NCI-H2171 treated with DMSO at 0.1 percent for 48 hours (cell line): Measurements from ENCODE around the gene LINS1.

Source experiments
- DNase-seq: peaks from one replicate; lab custom pipeline; 2025; lab: John Stamatoyannopoulos, UW

LINS1 gene

GRCh38 chr15:100559330-100559729 is 42.7 kb downstream of the LINS1 start:
- no peak for DNase-seq

DNA sequence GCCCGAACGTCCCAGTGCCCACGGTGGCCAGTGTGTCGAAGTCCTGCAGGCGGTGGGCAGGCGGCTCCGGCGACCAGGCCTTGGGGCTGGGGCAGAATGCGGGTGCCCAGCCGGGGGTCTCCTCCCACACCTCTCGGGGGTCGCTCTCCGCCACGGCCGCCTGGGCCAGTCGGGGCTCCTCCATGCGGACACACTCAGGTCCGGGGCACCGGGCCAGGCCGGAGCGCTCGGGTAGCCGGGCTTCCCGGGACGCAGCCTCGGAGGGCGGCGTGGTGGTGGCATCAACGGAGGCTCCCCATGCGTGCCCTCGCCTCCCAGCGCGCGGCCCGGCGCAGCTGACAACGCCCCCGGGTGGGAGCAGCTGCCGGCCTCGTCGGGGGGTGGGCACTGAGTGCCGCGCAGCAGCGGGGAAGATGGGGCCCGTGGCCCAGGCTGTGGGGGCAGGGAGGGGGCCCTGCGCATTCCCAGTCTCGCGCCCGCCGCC is 43.2 kb downstream of the LINS1 start:
- no peak for DNase-seq

- no peak for DNase-seq
These were observed 48.5 kb downstream of the LINS1 start for GRCh38 chr15:100553468-100553867.

- DNase-seq: no peak
These were observed 54.0 kb downstream of the LINS1 start for GRCh38 chr15:100547961-100548360.

DNA sequence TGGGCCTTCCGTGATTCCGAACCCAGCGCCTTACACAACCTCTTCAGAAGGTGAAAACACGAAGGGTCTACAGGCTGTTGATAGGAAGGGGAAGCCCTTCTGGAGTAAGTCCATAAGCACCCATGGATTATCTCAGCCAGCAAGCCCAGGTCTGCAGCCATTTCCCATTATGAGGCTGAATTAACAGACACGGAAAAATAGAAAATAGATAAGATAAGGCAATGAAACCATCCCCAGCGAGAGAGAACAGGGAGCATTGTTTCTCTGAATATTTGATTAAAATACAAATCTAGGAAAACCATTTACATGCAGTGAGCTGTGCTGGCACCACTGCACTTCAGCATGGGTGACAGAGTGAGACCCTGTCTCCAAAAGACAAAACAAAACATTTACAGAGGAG is 57.0 kb downstream of the LINS1 start:
- DNase-seq: no peak

DNA sequence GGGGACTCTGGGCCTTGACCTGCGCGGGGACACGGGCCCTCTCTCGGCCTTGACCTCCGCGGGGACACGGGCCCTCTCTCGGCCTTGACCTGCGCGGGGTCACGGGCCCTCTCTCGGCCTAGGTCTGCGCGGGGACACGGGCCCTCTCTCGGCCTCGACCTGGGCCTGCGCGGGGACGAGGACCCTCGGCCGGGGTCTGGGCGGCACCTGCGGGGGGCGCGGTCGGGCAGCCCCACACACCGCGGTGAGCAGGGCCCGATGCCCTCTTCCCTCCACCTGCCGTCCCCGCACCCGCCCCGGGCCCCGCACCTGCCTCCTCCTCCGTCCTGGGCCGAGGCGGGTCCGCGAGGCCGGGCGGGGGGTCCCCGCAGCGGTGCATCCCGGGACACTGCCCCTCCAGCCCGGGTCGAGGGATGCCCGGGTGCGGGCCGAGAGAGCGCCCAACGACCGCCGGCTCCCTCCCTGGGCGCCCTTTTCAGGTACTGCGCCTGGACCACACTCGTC is 57.6 kb downstream of the LINS1 start:
- no peak for DNase-seq

GRCh38 chr15:100542290-100542689 is 59.7 kb downstream of the LINS1 start:
- no peak for DNase-seq

- DNase-seq: no peak
These were observed 64.7 kb downstream of the LINS1 start for GRCh38 chr15:100537331-100537730.

GRCh38 chr15:100536733-100537132 is 65.3 kb downstream of the LINS1 start:
- DNase-seq: no peak

DNA sequence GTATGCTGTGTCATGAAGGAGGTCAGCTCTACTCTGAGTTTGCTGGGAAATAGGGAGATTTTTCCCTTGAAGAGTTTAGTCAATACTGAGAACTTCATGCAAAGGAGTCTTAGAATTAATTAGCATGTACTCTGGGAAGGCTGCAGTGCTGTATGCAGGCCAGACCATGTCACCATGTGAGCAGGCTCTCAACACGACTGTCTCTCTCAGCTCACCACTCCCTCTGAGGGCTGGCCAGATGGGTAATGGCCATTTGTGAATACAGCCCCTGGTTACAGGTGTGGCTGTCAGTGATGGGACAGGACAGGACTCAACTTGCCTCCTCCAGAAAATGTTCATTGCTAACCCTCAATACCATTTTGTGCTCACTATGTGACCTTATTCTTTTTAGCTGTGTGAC is 68.1 kb downstream of the LINS1 start:
- DNase-seq: no peak

GRCh38 chr15:100531823-100532327 is 70.1 kb downstream of the LINS1 start:
- DNase-seq: no peak

DNA sequence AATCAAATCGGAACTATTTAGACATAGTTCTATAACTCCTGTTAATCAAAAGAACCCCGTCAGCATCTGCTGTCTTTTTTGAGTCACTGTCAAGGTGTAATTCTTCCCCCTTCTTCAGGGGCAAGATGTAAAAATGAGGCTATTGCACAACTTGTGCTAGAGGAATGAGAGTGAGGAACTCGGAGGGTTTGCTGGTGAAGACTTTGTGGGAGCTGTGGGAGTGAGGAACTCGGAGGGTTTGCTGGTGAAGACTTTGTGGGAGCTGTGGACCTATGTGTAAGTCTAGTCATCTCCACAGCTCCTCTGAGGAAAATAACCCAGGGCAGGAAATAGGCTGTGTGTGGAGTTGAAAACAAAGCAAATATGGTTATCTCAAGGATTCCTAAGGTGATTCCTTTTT is 70.8 kb downstream of the LINS1 start:
- no peak for DNase-seq

DNA sequence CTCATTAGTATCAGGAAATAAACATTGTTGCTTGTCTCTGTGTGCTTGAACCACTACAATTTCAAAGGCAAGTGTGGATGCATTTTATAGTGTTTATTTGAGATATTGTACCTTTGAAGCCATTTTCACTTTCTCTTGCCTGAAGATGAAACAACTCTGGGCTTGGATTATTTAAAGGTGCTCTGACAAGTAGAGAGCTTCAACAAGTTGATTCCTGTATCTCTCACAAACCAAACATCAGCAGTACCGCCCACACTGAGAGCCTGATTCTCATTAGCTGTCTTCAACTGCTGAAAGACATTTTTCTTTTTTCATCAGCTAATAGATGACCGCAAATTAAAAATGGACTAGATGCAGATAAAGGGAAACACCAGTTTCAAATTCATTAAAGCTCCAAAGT is 72.4 kb downstream of the LINS1 start:
- DNase-seq: no peak

- DNase-seq: no peak
These were observed 73.1 kb downstream of the LINS1 start, which contains the start of gene CERS3 for GRCh38 chr15:100528833-100529428. Gene CERS3 (minus strand): TSS chr15:100528950. CDS start chr15:100501849, 27,101 bp downstream.

- DNase-seq: no peak
These were observed 75.9 kb downstream of the LINS1 start for GRCh38 chr15:100526027-100526481.

GRCh38 chr15:100525436-100525835 is 76.5 kb downstream of the LINS1 start:
- DNase-seq: no peak

GRCh38 chr15:100524326-100524725 is 77.7 kb downstream of the LINS1 start:
- no peak for DNase-seq

DNA sequence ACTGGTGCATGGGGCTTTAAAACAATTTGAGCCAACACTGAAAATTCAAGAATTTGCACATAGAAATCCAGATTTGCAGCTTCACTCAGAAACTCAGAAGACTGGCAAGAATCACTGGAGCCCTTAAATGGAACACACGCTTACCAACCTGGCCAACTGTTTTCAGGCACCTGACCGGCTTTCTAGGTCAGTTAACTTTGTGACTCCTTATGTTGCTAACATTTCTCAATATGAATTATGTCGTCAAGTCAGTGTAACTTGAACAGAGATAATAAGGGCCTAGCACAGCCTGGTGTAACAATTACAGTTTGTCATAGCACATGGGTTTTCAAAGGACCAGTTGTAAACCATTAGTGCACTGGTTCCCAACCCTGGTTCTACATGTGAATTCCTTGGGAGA is 80.1 kb downstream of the LINS1 start:
- DNase-seq: no peak

DNA sequence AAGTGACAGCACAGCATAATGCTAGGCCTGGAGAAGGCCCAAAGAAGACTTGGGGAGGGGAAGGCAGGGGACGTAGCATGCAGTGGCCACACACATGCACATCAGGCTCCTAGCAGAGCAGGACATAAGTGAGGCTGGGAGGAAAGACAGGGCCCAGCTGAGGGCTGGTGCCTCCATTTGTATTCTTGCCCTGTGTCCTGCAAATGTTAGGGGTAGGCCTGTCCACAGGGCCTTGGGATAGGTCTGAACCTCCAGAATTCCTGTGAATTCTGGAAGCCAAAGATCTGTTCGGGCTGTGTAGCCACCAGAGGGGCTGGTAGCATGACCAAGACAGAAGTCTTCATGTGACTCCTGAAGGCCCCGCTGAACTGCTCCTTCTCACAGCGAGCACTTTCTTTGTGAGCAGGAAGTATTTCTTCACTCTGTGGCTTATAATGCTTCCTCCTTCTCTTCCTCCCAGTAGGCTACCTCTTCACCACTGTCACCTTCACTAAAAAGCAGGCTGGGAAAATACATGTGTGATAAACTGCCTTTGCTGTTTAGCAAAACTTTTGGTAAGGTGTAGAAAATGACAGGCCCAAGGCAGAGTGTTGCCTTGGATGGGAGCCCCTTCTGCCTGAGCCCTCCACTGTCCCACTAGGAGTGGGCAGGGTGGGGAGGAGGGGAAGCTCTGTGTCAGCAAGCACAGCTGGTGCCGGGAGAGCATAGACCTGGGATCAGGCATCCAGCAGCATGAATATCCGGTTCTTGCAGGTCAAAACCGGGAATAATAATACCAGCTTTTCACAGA is 81.7 kb downstream of the LINS1 start:
- no peak for DNase-seq

DNA sequence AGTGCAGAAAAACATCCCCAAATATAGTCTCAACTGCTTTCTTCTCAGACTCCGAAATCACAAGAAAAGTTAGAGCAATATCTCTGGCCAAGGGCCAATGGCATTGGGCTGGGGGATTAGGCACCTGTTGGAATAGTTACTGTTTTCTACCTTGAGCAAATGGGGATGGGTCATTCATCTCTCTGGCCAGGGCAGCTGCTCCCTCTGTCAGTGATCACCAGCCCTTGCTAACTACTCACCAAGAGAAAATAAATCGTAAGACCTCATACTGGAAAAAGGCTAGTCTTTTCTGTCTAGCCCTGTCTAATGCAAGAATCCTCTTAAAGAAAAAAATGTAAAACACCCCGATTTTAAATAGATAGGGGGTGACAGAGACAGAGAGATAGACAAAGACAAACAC is 84.1 kb downstream of the LINS1 start:
- no peak for DNase-seq
